IMR-90 (cell line): ENCODE measurements around the gene TRIM13. TPM values are rescaled to one million over a fixed set of nuclear protein-coding genes. Genes with fewer than 3 reads are reported as not detected.

Experiments
- ATAC-seq: fragments of 200-7000 bp; cut with Tn5 transposase; 2 replicates; pipeline ENCODE4 v1.9.1; 2020; ENCODE audit warnings: low read depth, mild to moderate bottlenecking, moderate library complexity
- BruUV-seq: library from RNA; stranded (reverse); fragments of 400-500 nt; replicated peaks from 2 replicates; lab custom pipeline; 2021; lab: Mats Ljungman, UMichigan
- CTCF ChIA-PET: fragments of 300-600 bp; formaldehyde crosslinking; extraction: SDS; loops from one replicate; lab custom pipeline; 2021; ENCODE audit warnings: antibody characterized with exemption; lab: Yijun Ruan, JAX
- POLR2A ChIA-PET: fragments of 300-600 bp; sonication (Branson Sonifier 250); formaldehyde crosslinking; loops from one replicate; lab custom pipeline; 2022; ENCODE audit warnings: antibody characterized with exemption; ENCODE audit not compliant: unreplicated experiment; lab: Charles Lee
- DNase-seq: peaks from one replicate; pipeline ENCODE4 v3.0.0; 2013
- H2AFZ ChIP-seq: replicated peaks from 2 replicates; pipeline ENCODE3; 2013; ENCODE audit warnings: low read length, mild to moderate bottlenecking; ENCODE audit not compliant: poor library complexity
- H2AK5ac ChIP-seq: 2 replicates; pipeline ENCODE4 v1.6.1; 2013; ENCODE audit warnings: low read depth, low read length, inconsistent platforms
- H2AK9ac ChIP-seq: replicated peaks from 2 replicates; pipeline ENCODE3; 2013; ENCODE audit warnings: mild to moderate bottlenecking, low read depth, low read length, moderate library complexity; ENCODE audit not compliant: poor library complexity
- H2BK120ac ChIP-seq: 2 replicates; pipeline ENCODE4 v1.6.1; 2013; ENCODE audit warnings: low read depth, low read length, inconsistent platforms
- H2BK15ac ChIP-seq: 3 replicates; pipeline ENCODE4 v1.6.1; 2013; ENCODE audit warnings: low read depth, low read length, inconsistent platforms
- H2BK20ac ChIP-seq: 2 replicates; pipeline ENCODE4 v1.6.1; 2013; ENCODE audit warnings: low read depth, mild to moderate bottlenecking, inconsistent platforms, low read length, moderate library complexity
- H2BK5ac ChIP-seq: 2 replicates; pipeline ENCODE4 v1.6.1; 2013; ENCODE audit warnings: mild to moderate bottlenecking, low read depth, low read length, inconsistent platforms; ENCODE audit not compliant: poor library complexity, severe bottlenecking
- H3K14ac ChIP-seq: replicated peaks from 2 replicates; pipeline ENCODE4 v1.6.1; 2013; ENCODE audit warnings: low read depth, low read length, inconsistent platforms
- H3K18ac ChIP-seq: 2 replicates; pipeline ENCODE4 v1.6.1; 2013; ENCODE audit warnings: low read depth, low read length, control low read depth
- H3K23ac ChIP-seq: 2 replicates; pipeline ENCODE4 v1.6.1; 2013; ENCODE audit warnings: low read depth, low read length, inconsistent platforms
- H3K27ac ChIP-seq: 2 replicates; pipeline ENCODE4 v1.5.1; 2013; ENCODE audit warnings: mild to moderate bottlenecking, control low read depth, low read length; ENCODE audit not compliant: insufficient read depth
- H3K27me3 ChIP-seq: 2 replicates; pipeline ENCODE4 v1.6.1; 2013; ENCODE audit warnings: low read length; ENCODE audit not compliant: control insufficient read depth, insufficient read depth
- H3K36me3 ChIP-seq: 2 replicates; pipeline ENCODE4 v1.6.1; 2013; ENCODE audit warnings: low read length, mixed read lengths; ENCODE audit not compliant: control insufficient read depth, insufficient read depth
- H3K4ac ChIP-seq: 2 replicates; pipeline ENCODE4 v1.6.1; 2013; ENCODE audit warnings: low read depth, low read length, inconsistent platforms
- H3K4me1 ChIP-seq: 2 replicates; pipeline ENCODE4 v1.6.1; 2013; ENCODE audit warnings: low read length, mixed read lengths; ENCODE audit not compliant: control insufficient read depth, insufficient read depth
- H3K4me2 ChIP-seq: 2 replicates; pipeline ENCODE4 v1.6.1; 2013; ENCODE audit warnings: low read depth, mild to moderate bottlenecking, control low read depth, low read length, moderate library complexity
- H3K4me3 ChIP-seq: 2 replicates; pipeline ENCODE4 v1.5.1; 2013; ENCODE audit warnings: low read depth, mild to moderate bottlenecking, control low read depth, low read length, moderate library complexity; ENCODE audit not compliant: insufficient read depth
- H3K56ac ChIP-seq: 2 replicates; pipeline ENCODE4 v1.6.1; 2013; ENCODE audit warnings: low read length, inconsistent platforms; ENCODE audit not compliant: insufficient read depth; ENCODE audit errors: extremely low read depth
- H3K79me1 ChIP-seq, 2 experiments: 2 replicates each; pipeline ENCODE4 v1.6.1; 2013; ENCODE audit warnings: low read length in 2 of 2, inconsistent platforms in 1 of 2, low read depth in 1 of 2
- H3K9ac ChIP-seq: 2 replicates; pipeline ENCODE4 v1.6.1; 2013; ENCODE audit warnings: low read depth, low read length, control low read depth
- H3K9me1 ChIP-seq: 2 replicates; pipeline ENCODE4 v1.6.1; 2013; ENCODE audit warnings: low read length, inconsistent platforms; ENCODE audit not compliant: insufficient read depth
- H3K9me3 ChIP-seq: 2 replicates; pipeline ENCODE4 v1.6.1; 2013; ENCODE audit warnings: low read length; ENCODE audit not compliant: control insufficient read depth, insufficient read depth
- H4K20me1 ChIP-seq: 2 replicates; pipeline ENCODE4 v1.6.1; 2013; ENCODE audit warnings: low read length, inconsistent platforms; ENCODE audit not compliant: insufficient read depth
- H4K5ac ChIP-seq: 2 replicates; pipeline ENCODE4 v1.6.1; 2013; ENCODE audit warnings: mild to moderate bottlenecking, low read depth, low read length, control low read depth
- H4K8ac ChIP-seq, 2 experiments: 2 replicates each; pipeline ENCODE4 v1.6.1; 2013; ENCODE audit warnings: low read depth in 2 of 2, low read length in 2 of 2, control low read depth in 1 of 2, inconsistent platforms in 1 of 2
- H4K91ac ChIP-seq: 2 replicates; pipeline ENCODE4 v1.6.1; 2013; ENCODE audit warnings: low read depth, low read length, inconsistent platforms; ENCODE audit not compliant: insufficient read depth
- BHLHE40 ChIP-seq: fragments of 150-350 bp; IDR thresholded peaks from 2 replicates; pipeline ENCODE4 v1.6.1; 2016; ENCODE audit warnings: mild to moderate bottlenecking, low read depth, low read length
- CEBPB ChIP-seq: IDR thresholded peaks from 2 replicates; pipeline ENCODE4 v1.6.1; 2012; ENCODE audit warnings: low read depth, low read length, improper control_type of control experiment
- CHD1 ChIP-seq: IDR thresholded peaks from 2 replicates; pipeline ENCODE4 v1.6.1; 2012; ENCODE audit warnings: low read depth, low read length, improper control_type of control experiment
- MXI1 ChIP-seq: IDR thresholded peaks from 2 replicates; pipeline ENCODE4 v1.6.1; 2012; ENCODE audit warnings: low read depth, mild to moderate bottlenecking, low read length, moderate library complexity, borderline replicate concordance
- NFE2L2 ChIP-seq: fragments of 150-350 bp; IDR thresholded peaks from 2 replicates; pipeline ENCODE4 v1.6.1; 2016; ENCODE audit warnings: low read depth, mild to moderate bottlenecking, low read length
- RAD21 ChIP-seq: IDR thresholded peaks from 2 replicates; pipeline ENCODE4 v1.6.1; 2012; ENCODE audit warnings: low read length, improper control_type of control experiment
- RFX5 ChIP-seq: IDR thresholded peaks from 2 replicates; pipeline ENCODE4 v1.8.0; 2012; ENCODE audit warnings: low read depth, mild to moderate bottlenecking, low read length, moderate library complexity
- USF2 ChIP-seq: fragments of 150-350 bp; IDR thresholded peaks from 2 replicates; pipeline ENCODE4 v1.6.1; 2017; ENCODE audit warnings: mild to moderate bottlenecking, antibody characterized with exemption, low read length, low read depth
- WGBS, 2 experiments: methylation state at CpG; one replicate each; pipeline versions ENCODE4 v1.1.5 to v1.1.7; 2013; ENCODE audit warnings: missing lambda C conversion rate in 2 of 2; ENCODE audit not compliant: insufficient read length in 1 of 2; ENCODE audit errors: extremely low coverage in 2 of 2; 5-methylcytosine and 5-hydroxymethylcytosine counted together
- dilution Hi-C: fragments of 300-500 bp; cut with HindIII; formaldehyde crosslinking; loops from one replicate; pipeline ENCODE4 v1.14.3; 2018; ENCODE audit warnings: low sequenced_read_pairs; ENCODE audit not compliant: unreplicated experiment
- in situ Hi-C: fragments of 300-500 bp; cut with MboI; formaldehyde crosslinking; loops from 3 replicates; pipeline ENCODE4 v1.14.3; 2019; ENCODE audit warnings: low sequenced_read_pairs, inconsistent platforms, mixed read lengths
- intact Hi-C: fragments of 100-400 bp; cut with micrococcal nuclease; formaldehyde crosslinking; loops from 2 replicates; pipeline ENCODE4 v1.10.0; 2022
- polyA plus RNA-seq, 3 experiments: library from polyadenylated mRNA; depleted of rRNA; stranded (reverse); fragments of >200 nt; gene quantifications; 2 replicates each; pipeline ENCODE4 v1.2.3, GENCODE V29; 2012; ENCODE audit warnings: low replicate concordance in 1 of 3
- total RNA-seq: library from RNA; depleted of rRNA; stranded (reverse); fragments of >200 nt; gene quantifications from 2 replicates; pipeline ENCODE4 v1.2.3, GENCODE V29; 2012

Gene TRIM13
- total and polyA plus RNA-seq, 2 of the 4 experiments (the other 2 are of a cell fraction) = 12.0 to 20.1 TPM

DNA sequence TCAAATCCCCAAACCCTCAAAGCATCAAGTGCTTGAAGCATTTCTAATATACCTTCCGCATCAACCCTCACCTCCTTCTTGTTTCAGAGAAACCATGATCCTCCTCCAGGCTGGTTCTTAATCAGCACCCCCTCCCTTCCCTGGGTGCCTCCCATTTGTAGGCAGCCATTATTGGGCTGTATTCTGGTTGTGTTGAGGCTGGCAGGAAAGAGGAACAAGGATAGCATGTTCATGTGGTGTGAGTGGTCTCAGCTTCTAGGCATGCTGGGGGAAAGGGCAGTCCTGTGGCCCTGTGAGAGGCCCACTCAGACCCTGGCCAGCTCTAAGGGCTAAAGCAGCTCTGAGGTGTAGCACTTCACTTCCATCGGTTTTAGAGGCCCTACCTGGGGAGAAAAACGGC is 18.9 kb upstream of the TRIM13 start:
- TF ChIP-seq NFE2L2 (no peak), CHD1 (no peak), CEBPB (no peak), RAD21 (no peak), USF2 (no peak), BHLHE40 (no peak), MXI1 (no peak), RFX5 (no peak)
- Histone ChIP-seq H4K8ac (no peak overlapping the region), H3K9ac (no peak overlapping the region), H3K27ac (no peak overlapping the region), H3K9me1 (no peaks in the 10 kb centered on the region), H3K27me3 (no peaks in the 10 kb centered on the region), H2AK9ac (no peak overlapping the region), H3K4me3 (no peak overlapping the region), H3K36me3 (no peaks in the 10 kb centered on the region), H2BK5ac (no peak overlapping the region), H3K56ac (no peak overlapping the region), H3K4me2 (no peak overlapping the region), H2BK20ac (no peak overlapping the region), H3K18ac (no peak overlapping the region), H4K91ac (no peak overlapping the region), H3K23ac (no peak overlapping the region), H2BK15ac (no peak overlapping the region), H3K4ac (peak overlapping the region; percentile 2; the same call in 1 of the 2 replicates), H4K20me1 (no peaks in the 10 kb centered on the region), H2AFZ (peak overlapping the region; percentile 34), H2BK120ac (no peak overlapping the region), H3K9me3 (no peaks in the 10 kb centered on the region), H3K14ac (no peak overlapping the region), H2AK5ac (no peak overlapping the region), H3K79me1 (no peaks in the 10 kb centered on the region), H3K4me1 (peaks cover 2% of the 10 kb centered on the region; the same call in 1 of the 2 replicates), H4K5ac (no peak overlapping the region)
- ATAC-seq = no peak
- no peak for DNase-seq
- dilution Hi-C loops = no loop called here
- WGBS, 2 experiments = no CpG with 5 or more reads among the region's 3 CpGs
- BruUV-seq = no TSS peak
- ChIA-PET CTCF (interaction anchor here (1.9 kb wide), 1 partner anchor 934 kb away, joined by 8 read pairs; no protein-coding TSS in a partner anchor), POLR2A (no interaction called here)
- in situ Hi-C loops = loop anchor here (5.0 to 25.0 kb wide), 3 partner anchors 819 to 1097 kb away; partner anchors contain the start of gene RNASEH2B
- intact Hi-C loops = loop anchor here (2.0 to 5.0 kb wide), 4 partner anchors 104 to 1093 kb away; no protein-coding TSS in a partner anchor
